ENCODE measurements around the gene TLCD2.
"Not testable (repeated sequence)": the region's sequence is repeated elsewhere in the genome, so short reads cannot be mapped to it uniquely, and the experiment has no call there.

The TLCD2 gene

GRCh38 chr17:1735418-1735817, 25.2 kb upstream of the TLCD2 start:
- no peak for DNase-seq

- DNase-seq: no peak
These were observed 23.6 kb upstream of the TLCD2 start for GRCh38 chr17:1733759-1734158.

- DNase-seq: no peak
These were observed 22.7 kb upstream of the TLCD2 start for GRCh38 chr17:1732833-1733321.

GRCh38 chr17:1732241-1732832, 22.2 kb upstream of the TLCD2 start:
- no peak for DNase-seq

GRCh38 chr17:1731194-1731506, 21.0 kb upstream of the TLCD2 start:
- DNase-seq: no peak

GRCh38 chr17:1730326-1731193, 20.4 kb upstream of the TLCD2 start:
- no peak for DNase-seq

- no peak for DNase-seq
These were observed 19.8 kb upstream of the TLCD2 start for GRCh38 chr17:1729966-1730325.

GRCh38 chr17:1727876-1728630, 17.9 kb upstream of the TLCD2 start:
- DNase-seq: no peak

- no peak for DNase-seq
These were observed 17.1 kb upstream of the TLCD2 start for GRCh38 chr17:1727258-1727789.

- DNase-seq: no peak
These were observed 16.6 kb upstream of the TLCD2 start for GRCh38 chr17:1726626-1727257.

- DNase-seq: no peak
These were observed 15.7 kb upstream of the TLCD2 start for GRCh38 chr17:1725642-1726511.

GRCh38 chr17:1724869-1725641, 14.9 kb upstream of the TLCD2 start:
- no peak for DNase-seq

- DNase-seq: peak; percentile 9
These were observed 14.2 kb upstream of the TLCD2 start, which contains the start of gene WDR81 for GRCh38 chr17:1724351-1724868. Gene WDR81 (plus strand): TSS chr17:1724704. CDS start chr17:1724960, 256 bp downstream.

- not testable (repeated sequence) for DNase-seq
These were observed 11.8 kb upstream of the TLCD2 start for GRCh38 chr17:1722022-1722421.

- peak; percentile 25 for DNase-seq
These were observed 10.7 kb upstream of the TLCD2 start for GRCh38 chr17:1720856-1721386.

GRCh38 chr17:1718362-1719165, 8.4 kb upstream of the TLCD2 start:
- DNase-seq: no peak

- DNase-seq: peak; percentile 87
These were observed 6.9 kb upstream of the TLCD2 start for GRCh38 chr17:1716912-1717695.

GRCh38 chr17:1716076-1716911, 6.1 kb upstream of the TLCD2 start:
- DNase-seq: peak; percentile 94
